Spleen (tissue), 7 donors: ENCODE data around the gene PCDHB6.
"Not testable (repeated sequence)": the region's sequence is repeated elsewhere in the genome, so short reads cannot be mapped to it uniquely, and the experiment has no call there.

Experiments used
- POLR2A ChIP-seq, 3 donors: fragments of 450-650 bp; IDR thresholded peaks; one replicate each; pipeline ENCODE4 v1.5.1; 2017; ENCODE audit warnings: antibody characterized with exemption in 3 of 3, mild to moderate bottlenecking in 1 of 3
- POLR2AphosphoS5 ChIP-seq, 3 donors: sonication (generic); formaldehyde crosslinking; IDR thresholded peaks; one replicate each; pipeline ENCODE4 v1.5.1; 2017; ENCODE audit warnings: antibody characterized with exemption in 3 of 3
- TF ChIP-seq, protein P1 (sequence below), 11 experiments: fragments of 200-600 bp in 7 of 11; fragments of 450-650 bp in 4 of 11; sonication (generic) in 4 of 11; IDR thresholded peaks in 8 of 11; conservative IDR thresholded peaks in 3 of 11; 1 replicate in 7 of 11; 2 replicates in 4 of 11; pipeline versions ENCODE4 v1.4.0 to v1.8.0; 2016 to 2021; ENCODE audit warnings: antibody characterized with exemption in 11 of 11, inconsistent platforms in 4 of 11, mild to moderate bottlenecking in 1 of 11
- donor health status: DM: no; HTN: no; CAD: no; lungs with moderate emphysema.
- donor health status: DM: no; HTN: no; CAD: no.
- donor health status: DM: no; HTN: no; CAD: no.

- TF ChIP-seq, protein P1, sequence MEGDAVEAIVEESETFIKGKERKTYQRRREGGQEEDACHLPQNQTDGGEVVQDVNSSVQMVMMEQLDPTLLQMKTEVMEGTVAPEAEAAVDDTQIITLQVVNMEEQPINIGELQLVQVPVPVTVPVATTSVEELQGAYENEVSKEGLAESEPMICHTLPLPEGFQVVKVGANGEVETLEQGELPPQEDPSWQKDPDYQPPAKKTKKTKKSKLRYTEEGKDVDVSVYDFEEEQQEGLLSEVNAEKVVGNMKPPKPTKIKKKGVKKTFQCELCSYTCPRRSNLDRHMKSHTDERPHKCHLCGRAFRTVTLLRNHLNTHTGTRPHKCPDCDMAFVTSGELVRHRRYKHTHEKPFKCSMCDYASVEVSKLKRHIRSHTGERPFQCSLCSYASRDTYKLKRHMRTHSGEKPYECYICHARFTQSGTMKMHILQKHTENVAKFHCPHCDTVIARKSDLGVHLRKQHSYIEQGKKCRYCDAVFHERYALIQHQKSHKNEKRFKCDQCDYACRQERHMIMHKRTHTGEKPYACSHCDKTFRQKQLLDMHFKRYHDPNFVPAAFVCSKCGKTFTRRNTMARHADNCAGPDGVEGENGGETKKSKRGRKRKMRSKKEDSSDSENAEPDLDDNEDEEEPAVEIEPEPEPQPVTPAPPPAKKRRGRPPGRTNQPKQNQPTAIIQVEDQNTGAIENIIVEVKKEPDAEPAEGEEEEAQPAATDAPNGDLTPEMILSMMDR (IDR thresholded peaks at IDR 0.05 in 8 of 11, conservative IDR thresholded peaks at IDR 0.05 in 3 of 11) = not testable (repeated sequence)
- TF ChIP-seq POLR2A, POLR2AphosphoS5 (IDR thresholded peaks at IDR 0.05): not testable (repeated sequence)
Measured at GRCh38 chr5:141179876-141180275, 30.0 kb downstream of the PCDHB6 start.
